Osteoblast (primary cell): Measurements from ENCODE around the gene HBA2. TPM values are rescaled to one million over a fixed set of nuclear protein-coding genes. Genes with fewer than 3 reads are reported as not detected.

Experiments used
- DNase-seq: peaks from one replicate; pipeline ENCODE4 v3.0.0; 2011; ENCODE audit warnings: low spot score, mixed read lengths; ENCODE audit not compliant: insufficient read length; ENCODE audit errors: missing footprints
- H2AFZ ChIP-seq: 2 replicates; pipeline ENCODE4 v1.6.0; 2011; ENCODE audit warnings: mild to moderate bottlenecking, low read length
- H3K27ac ChIP-seq: 2 replicates; pipeline ENCODE4 v1.5.1; 2011; ENCODE audit warnings: mild to moderate bottlenecking, low read depth, low read length, moderate library complexity
- H3K27me3 ChIP-seq: 2 replicates; pipeline ENCODE4 v1.6.0; 2012; ENCODE audit warnings: mild to moderate bottlenecking, control low read depth, inconsistent platforms, low read length, moderate library complexity; ENCODE audit not compliant: insufficient read depth
- H3K36me3 ChIP-seq: 2 replicates; pipeline ENCODE4 v1.5.1; 2011; ENCODE audit warnings: mild to moderate bottlenecking, low read length, control low read depth, moderate library complexity; ENCODE audit not compliant: insufficient read depth
- H3K4me1 ChIP-seq: 2 replicates; pipeline ENCODE4 v1.5.1; 2011; ENCODE audit warnings: mild to moderate bottlenecking, low read length, control low read depth, moderate library complexity; ENCODE audit not compliant: insufficient read depth
- H3K4me2 ChIP-seq: 2 replicates; pipeline ENCODE4 v1.6.0; 2011; ENCODE audit warnings: mild to moderate bottlenecking, low read length; ENCODE audit not compliant: insufficient read depth
- H3K4me3 ChIP-seq: fragments of 200-600 bp; sonication (generic); 3 replicates; pipeline ENCODE4 v1.5.1; 2012; ENCODE audit warnings: mild to moderate bottlenecking, low read length, inconsistent platforms; ENCODE audit not compliant: insufficient read depth
- H3K79me2 ChIP-seq: 2 replicates; pipeline ENCODE4 v1.6.0; 2012; ENCODE audit warnings: mild to moderate bottlenecking, low read length, control low read depth, inconsistent platforms; ENCODE audit not compliant: insufficient read depth
- H3K9me3 ChIP-seq: 2 replicates; pipeline ENCODE4 v1.5.1; 2011; ENCODE audit warnings: low read depth, low read length, control low read depth
- H4K20me1 ChIP-seq: 2 replicates; pipeline ENCODE4 v1.6.0; 2012; ENCODE audit warnings: mild to moderate bottlenecking, low read length, control low read depth; ENCODE audit not compliant: insufficient read depth
- total RNA-seq: library from RNA; depleted of rRNA; stranded (reverse); fragments of >200 nt; gene quantifications from 2 replicates; pipeline ENCODE4 v1.2.3, GENCODE V29; 2012
- TF ChIP-seq, protein P1 (sequence below): IDR thresholded peaks from 2 replicates; pipeline ENCODE4 v1.5.1; 2011; ENCODE audit warnings: mild to moderate bottlenecking, low read depth, low read length, moderate library complexity; ENCODE audit errors: extremely low read depth

The HBA2 gene
- total RNA-seq, 1 donor, result not detected

- Histone ChIP-seq H3K27ac (no peak overlapping the region), H3K4me1 (peaks cover 4% of the 10 kb centered on the region), H3K4me2 (no peak overlapping the region), H3K36me3 (peaks cover 86% of the 10 kb centered on the region), H3K27me3 (no peaks in the 10 kb centered on the region), H3K9me3 (no peaks in the 10 kb centered on the region), H2AFZ (no peak overlapping the region), H3K4me3 (no peak overlapping the region), H4K20me1 (peaks cover 29% of the 10 kb centered on the region), H3K79me2 (peaks cover 7% of the 10 kb centered on the region)
- DNase-seq, result peak; percentile 73
- TF ChIP-seq, protein P1, sequence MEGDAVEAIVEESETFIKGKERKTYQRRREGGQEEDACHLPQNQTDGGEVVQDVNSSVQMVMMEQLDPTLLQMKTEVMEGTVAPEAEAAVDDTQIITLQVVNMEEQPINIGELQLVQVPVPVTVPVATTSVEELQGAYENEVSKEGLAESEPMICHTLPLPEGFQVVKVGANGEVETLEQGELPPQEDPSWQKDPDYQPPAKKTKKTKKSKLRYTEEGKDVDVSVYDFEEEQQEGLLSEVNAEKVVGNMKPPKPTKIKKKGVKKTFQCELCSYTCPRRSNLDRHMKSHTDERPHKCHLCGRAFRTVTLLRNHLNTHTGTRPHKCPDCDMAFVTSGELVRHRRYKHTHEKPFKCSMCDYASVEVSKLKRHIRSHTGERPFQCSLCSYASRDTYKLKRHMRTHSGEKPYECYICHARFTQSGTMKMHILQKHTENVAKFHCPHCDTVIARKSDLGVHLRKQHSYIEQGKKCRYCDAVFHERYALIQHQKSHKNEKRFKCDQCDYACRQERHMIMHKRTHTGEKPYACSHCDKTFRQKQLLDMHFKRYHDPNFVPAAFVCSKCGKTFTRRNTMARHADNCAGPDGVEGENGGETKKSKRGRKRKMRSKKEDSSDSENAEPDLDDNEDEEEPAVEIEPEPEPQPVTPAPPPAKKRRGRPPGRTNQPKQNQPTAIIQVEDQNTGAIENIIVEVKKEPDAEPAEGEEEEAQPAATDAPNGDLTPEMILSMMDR, result no peak
These were observed 20.0 kb downstream of the HBA2 start for GRCh38 chr16:192686-193085.

GRCh38 chr16:193441-193840 lies 20.8 kb downstream of the HBA2 start:
- Histone ChIP-seq H3K4me1 (peaks cover 4% of the 10 kb centered on the region), H3K36me3 (peaks cover 83% of the 10 kb centered on the region), H3K27ac (no peak overlapping the region), H3K4me3 (no peak overlapping the region), H3K27me3 (no peaks in the 10 kb centered on the region), H3K4me2 (no peak overlapping the region), H4K20me1 (peaks cover 30% of the 10 kb centered on the region), H3K9me3 (no peaks in the 10 kb centered on the region), H3K79me2 (peaks cover 7% of the 10 kb centered on the region), H2AFZ (no peak overlapping the region)
- TF ChIP-seq, protein P1, result no peak
- DNase-seq, result no peak

DNA sequence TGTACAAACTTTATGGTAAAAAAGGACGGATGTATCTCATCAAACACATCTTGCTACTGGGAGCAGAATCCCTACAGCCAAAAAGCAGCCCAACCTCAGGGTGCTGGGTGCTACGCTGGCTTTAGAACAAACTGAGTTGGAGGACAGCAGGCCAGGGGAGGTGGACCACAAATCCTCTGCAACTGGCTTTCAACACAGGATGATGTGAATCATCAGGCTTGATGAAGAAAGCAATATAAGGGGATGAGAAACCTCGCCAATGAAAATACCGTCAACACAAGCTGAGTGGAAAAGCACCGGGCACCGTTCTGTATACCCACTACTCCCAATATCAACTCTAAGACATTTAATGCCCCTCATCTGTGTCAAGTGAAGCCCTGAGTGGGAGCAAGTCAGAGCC lies 21.8 kb downstream of the HBA2 start:
- peaks cover 81% of the 10 kb centered on the region for H3K36me3 ChIP-seq
- no peak overlapping the region for H3K27ac ChIP-seq
- H3K9me3 ChIP-seq, result no peaks in the 10 kb centered on the region
- no peak overlapping the region for H2AFZ ChIP-seq
- peaks cover 4% of the 10 kb centered on the region for H3K4me1 ChIP-seq
- no peak overlapping the region for H3K4me3 ChIP-seq
- TF ChIP-seq, protein P1, result no peak
- peaks cover 7% of the 10 kb centered on the region for H3K79me2 ChIP-seq
- peaks cover 22% of the 10 kb centered on the region for H4K20me1 ChIP-seq
- no peaks in the 10 kb centered on the region for H3K27me3 ChIP-seq
- peak; percentile 86 for DNase-seq
- no peak overlapping the region for H3K4me2 ChIP-seq

DNA sequence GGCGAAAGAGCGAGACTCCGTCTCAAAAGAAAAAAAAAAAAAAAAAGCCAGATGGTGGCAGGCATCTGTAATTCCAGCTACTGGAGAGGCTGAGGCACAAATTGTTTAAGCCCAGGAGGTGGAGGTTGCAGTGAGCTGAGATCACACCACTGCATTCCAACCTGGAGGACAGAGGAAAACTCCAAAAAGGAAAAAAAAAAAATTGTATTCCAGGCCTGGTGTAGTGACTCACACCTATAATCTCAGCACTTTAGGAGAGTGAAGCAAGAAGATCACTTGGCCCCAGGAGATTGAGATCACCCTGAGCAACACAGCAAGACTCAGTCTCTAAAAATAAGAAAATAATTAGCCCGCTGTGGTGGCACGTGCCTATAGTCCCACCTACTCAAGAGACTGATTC lies 27.7 kb downstream of the HBA2 start:
- no peak for DNase-seq
- no peak overlapping the region for H2AFZ ChIP-seq
- H3K27ac ChIP-seq, result peak overlapping the region; percentile 70
- H4K20me1 ChIP-seq, result peaks cover 20% of the 10 kb centered on the region
- TF ChIP-seq, protein P1, result no peak
- H3K4me2 ChIP-seq, result no peak overlapping the region
- no peaks in the 10 kb centered on the region for H3K9me3 ChIP-seq
- no peak overlapping the region for H3K4me3 ChIP-seq
- H3K79me2 ChIP-seq, result peaks cover 12% of the 10 kb centered on the region
- H3K27me3 ChIP-seq, result no peaks in the 10 kb centered on the region
- peaks cover 67% of the 10 kb centered on the region for H3K36me3 ChIP-seq
- peaks cover 4% of the 10 kb centered on the region for H3K4me1 ChIP-seq
